Measurements from ENCODE around the gene PIGU.

PIGU gene

DNA sequence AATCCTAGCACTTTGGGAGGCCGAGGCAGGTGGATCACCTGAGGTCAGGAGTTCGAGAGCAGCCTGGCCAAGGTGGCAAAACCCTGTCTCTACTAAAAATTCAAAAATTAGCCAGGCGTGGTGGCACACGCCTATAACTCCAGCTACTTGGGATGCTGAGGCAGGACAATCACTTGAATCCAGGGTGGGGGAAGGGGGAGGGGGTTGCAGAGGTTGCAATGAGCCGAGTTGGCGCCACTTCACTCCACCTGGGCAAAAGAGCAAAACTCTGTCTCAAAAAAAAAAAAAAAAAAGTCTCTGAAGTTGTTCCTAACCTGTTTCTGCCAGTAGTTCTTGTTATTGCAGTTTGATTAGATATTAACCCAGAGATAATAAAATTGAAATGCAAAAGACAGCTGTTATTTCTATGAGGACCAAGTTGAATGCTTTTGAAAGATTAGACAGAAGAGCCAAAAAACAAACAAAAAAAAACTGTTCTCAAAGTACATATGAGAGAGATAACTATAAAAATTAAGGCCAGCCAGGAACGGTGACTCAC lies 22.6 kb downstream of the PIGU start:
- DNase-seq, result no peak

DNA sequence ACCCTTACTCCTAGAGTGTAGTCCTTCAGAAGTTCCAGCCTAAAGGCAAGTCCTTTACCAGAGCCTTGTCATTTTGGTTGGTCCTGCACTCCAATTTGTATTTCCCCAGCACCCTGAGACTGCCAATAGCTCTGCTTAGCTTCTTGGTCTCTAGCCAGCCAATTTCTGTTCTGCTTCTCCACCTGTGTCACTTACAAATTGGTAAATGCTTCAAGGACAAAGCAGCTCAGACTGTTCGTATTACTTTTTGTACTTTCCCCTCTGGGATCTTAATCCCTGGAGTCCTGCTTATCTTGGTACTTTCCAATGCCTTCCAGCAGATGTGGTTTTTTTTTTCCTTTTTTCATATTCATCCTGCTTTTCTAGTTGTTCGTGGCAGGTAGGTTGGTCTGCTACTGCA lies 25.7 kb downstream of the PIGU start:
- no peak for DNase-seq

DNA sequence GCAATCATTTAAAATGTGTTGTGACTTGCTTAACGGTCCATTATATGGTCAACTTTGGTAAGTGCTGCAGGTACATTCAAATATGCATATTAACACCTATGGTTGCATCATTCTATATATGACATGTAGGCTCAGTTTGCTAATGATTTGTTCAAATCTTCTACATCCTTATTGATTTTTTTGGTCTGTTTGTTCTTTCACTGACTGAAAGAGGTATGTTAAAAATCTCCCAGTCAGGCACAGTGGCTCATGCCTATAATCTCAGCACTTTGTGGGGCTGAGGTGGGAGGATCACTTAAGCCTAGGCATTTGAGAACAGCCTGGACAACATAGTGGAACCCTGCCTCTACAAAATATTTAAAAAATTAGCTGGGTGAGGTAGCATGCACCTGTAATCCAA lies 29.2 kb downstream of the PIGU start:
- DNase-seq, result no peak

DNA sequence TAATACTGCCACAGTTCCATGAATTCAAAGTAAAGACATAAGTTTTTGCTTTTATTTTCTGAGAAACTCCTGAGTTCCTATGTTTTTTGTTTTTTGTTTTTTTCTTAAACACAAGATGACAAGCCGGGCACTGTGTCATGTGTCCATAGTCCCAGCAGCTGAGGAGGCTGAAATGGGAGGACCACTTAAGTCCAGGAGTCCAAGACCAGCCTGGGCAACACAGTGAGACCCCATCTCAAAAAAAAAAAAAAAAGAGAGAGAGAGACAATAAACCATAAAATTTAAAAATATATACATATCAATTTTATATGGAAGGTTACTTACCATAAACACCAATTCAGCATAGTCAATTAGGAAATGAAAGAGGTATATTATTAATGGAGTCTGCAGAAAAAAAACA lies 31.9 kb downstream of the PIGU start:
- no peak for DNase-seq

DNA sequence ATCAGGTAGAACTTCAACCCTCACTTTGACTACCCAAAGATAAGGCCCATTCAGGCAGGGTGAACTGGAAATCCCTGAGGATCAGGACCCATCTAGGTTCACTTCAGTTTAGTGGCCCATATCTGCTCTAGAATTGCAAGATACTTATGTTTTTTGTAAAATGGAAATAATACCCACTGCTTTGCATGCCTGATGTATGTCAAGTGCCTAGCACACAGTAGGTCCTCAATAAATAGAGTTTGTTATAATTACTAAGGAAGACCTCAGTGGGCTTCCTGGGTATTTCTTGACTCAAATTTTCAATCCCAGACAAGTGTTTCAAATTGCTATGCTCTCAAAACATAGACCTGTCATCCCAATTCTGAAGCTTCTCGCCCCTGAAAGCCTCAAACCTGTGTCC lies 32.5 kb downstream of the PIGU start:
- no peak for DNase-seq

DNA sequence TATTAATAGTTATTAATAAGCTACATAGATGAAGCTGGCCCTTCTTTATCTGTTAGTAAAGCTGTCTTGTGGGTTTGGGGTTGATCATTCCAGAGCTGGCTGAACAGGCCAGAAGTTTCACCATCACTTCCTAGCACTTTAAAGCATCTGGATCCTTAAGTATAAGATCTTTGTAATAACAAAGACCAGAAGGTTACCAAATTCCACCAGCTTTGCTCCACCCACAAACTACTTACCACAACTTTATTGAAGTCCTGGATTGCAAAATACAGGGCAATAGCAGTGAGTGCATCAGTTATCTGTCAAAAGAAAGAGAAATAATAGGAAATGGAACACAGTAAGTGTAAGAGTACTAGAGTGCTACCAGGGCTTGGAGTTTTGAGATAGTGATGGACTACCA lies 33.0 kb downstream of the PIGU start:
- DNase-seq, result no peak

DNA sequence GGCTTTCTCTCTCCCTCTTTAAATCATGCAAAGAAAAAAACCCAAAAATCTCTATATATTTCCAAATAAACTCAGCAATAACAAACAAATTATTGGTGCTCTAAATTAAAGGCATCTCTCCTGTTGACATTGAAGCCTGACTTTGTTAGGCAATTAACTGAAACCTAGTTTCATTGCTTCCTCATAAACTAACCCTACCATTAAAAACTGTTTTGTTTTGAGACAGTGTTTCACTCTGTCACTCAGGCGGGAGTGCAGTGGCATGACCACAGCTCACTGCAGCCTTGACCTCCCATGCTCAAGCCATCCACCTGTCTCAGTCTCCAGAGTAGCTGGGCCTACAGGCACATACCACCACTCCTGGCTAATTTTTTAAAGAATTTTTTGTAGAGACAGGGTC lies 34.9 kb downstream of the PIGU start:
- no peak for DNase-seq

DNA sequence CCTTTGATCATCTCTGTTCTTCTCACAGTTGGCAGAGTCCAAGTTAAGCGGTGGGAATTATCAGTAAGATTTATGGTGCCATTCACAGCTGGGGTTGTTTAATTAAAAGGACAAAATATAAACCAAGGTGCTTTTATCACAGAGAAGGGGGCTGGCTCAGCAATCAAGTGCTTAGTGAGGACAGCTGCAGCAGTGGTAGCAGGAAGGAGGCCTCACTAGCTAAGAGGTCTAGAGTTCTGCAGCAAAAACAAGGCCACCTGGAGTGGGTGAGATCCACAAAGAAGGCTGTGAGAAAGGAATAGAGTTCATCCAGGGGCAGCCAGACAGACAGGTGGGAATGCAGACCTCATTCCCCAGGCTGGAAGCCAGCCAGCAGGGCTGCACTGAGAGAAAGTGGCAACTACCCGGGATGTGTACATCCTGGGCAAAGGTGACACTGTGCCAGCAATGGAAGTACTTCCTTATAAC lies 37.1 kb downstream of the PIGU start:
- DNase-seq, result no peak

DNA sequence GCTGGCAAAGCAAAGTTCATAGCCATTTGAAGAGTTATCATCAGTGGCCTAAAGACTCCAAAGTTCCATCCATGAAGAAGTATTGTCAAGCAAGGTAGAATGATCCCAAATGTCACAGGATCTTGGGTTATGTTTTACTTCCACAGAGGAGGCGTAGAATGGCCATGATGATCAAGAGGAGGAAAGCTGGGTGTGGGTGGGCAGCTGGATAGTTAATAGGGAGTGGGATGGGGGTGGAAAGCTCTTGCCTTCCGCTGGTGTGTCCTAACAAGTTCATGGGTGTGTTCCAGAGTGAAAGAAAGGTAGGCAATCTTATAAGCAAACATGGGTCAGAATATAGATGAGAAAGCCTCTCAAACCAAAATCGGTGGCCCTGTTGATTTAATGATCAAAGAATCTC lies 38.4 kb downstream of the PIGU start:
- DNase-seq, result no peak

DNA sequence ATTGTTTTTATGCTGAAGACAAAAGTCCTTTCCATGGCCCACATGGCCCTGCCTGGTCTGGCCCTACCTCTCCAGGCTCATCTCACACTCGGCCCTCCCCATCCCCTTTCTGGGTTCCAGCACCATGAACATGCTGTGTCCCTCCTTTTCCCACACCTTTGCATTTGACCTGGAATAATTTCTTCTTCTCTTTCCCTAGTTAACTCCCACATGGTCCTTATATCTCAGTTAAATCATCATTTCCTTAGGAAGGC lies 38.9 kb downstream of the PIGU start:
- DNase-seq, result no peak

DNA sequence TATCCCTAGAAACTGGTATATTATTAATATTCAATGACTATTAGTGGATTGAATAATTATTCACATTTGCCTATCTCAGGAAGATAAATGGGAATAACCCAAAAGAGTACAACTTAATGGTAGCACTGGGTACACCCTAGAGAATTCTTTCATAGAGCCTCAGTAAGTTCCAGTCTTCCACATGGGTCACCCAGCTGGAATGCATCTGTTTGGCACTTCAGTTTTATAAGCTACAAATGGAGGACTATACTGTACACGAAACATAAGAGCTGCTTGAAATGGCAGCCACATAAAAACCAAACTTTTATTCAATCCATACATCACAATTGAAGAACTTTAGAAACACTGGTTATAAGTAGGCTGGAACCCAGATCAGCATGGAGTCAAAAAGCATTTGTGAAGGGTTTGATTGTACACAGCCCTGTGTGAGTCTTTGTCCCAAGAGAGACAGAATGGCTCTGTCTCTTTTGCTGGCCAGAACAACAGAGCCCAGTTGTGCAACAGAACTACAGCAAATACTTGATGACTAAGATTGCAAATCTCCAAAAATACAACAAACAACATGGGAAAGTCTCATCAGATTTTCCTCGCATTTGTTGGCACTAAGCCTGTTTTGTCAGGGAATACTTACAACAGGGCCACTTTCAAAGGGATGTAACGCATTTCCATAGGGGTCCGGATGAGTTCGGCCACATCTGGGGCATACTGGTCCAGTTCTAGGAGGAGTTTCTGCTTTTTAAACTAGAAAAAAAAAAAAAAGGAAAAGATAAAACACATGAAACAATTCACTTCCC lies 39.5 kb downstream of the PIGU start:
- no peak for DNase-seq

DNA sequence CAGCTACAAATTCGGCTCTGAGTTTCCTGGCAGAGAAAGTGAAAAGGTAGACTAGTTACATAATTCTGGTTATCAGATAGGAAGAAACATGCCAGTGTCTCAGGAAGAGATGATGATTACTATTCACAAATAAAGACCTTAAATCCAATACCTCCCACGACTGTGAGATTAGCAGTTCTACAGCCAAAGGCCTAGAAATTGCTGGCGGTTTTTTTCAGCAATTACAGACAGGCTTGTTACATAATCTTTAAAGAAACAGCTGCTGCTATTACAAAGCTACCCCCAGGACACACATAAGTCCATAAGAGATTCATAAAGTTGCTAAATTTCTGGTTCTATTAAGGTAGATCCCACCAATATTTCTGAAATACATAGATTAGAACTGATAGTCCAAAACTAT lies 40.2 kb downstream of the PIGU start:
- DNase-seq, result no peak

DNA sequence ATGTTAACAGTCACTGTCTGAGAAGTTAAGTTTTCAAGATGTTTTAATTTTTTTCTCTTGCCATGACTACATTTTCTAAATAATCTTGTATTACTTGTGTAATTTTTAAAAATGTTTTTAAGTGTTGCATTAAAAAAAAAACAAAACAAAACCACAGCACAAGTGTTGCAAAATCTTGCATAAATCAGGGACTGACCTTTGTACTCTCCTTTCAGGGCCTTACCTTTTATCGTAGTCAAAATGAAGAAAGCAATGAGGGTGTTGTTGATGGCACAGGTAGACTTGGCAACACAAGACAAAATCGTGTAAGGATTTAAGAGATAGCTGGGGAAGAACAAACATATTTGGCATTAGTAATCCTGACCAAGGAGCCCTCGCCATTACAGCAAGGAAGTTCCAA lies 42.5 kb downstream of the PIGU start:
- no peak for DNase-seq

DNA sequence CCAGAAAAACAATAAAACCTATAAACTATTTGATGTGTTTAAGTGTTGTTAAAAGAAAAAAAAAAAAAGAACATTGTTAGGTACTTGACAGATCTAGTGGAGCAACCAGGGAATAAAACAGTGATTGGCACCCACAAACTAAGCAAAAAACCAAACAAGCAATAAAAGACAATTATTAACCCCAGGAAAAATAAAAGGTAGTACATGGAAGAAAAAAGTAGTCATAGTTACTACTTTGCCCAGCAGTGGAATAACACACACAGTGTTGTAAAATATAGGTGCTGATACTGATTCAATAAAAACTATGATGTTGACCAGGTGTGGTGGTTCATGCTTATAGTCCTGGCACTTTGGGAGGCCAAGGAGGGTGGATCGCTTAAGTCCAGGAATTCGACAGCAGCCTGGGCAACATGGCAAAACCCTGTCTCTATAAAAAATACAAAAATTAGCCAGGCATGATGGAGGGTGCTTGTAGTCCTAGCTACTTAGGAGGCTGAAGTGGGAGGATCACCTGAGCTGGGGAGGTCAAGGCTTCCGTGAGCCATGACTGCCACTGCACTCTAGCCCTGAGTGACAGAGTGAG lies 43.9 kb downstream of the PIGU start:
- DNase-seq, result no peak

DNA sequence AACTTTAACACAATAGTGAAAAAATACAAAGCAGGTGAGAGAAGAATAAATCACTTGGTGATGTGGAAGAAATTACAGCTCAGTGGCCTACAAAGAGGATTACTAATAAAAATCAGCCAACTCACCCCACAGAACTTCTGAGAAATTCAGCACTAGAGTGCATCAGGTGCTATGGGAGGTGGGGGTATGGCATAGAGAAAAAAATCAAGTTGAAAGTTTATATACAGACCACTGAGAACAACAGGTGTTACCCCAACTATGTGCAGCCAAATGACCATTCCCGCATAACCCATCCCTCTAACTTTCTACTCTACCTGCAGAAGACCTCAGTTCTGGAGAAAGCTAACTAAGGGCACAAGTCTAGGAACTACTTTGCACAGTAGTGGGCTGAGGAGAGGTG lies 47.0 kb downstream of the PIGU start:
- DNase-seq, result no peak

DNA sequence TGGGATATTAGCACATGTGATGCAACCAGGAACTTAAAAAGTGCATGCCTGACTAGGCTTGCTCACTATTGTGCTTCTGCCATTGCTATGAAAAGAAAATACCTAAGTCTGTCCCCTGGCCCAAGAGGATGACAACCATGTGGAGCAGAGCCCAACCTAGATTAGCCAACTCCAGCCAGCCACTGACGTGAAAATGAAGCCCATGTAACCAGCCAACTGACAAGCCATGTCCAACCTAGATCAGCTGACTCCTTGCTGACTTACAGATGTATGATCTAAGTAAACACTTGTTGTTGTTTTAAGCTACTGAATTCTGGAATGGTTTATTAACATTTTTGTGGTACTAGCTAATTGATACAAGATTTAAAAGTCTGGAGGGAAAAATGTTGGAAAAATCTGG lies 47.5 kb downstream of the PIGU start:
- no peak for DNase-seq

DNA sequence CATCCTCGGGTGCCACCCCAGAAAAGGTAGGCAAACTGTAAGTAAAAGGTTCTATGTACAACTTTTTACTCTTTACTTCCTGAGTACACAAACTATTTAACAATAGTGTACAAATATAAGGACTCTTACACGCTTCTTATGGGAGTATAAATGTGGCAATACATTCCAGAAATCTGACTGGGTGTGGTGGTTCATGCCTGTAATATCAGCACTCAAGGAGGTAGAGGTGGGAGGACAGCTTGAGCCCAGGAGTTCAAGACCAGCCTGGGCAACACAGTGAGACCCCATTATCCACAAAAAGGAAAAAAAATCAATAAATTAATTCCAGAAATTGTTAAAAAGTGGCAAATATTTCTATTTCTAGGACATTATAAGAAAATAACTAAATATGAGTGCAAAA lies 48.9 kb downstream of the PIGU start:
- DNase-seq, result no peak

DNA sequence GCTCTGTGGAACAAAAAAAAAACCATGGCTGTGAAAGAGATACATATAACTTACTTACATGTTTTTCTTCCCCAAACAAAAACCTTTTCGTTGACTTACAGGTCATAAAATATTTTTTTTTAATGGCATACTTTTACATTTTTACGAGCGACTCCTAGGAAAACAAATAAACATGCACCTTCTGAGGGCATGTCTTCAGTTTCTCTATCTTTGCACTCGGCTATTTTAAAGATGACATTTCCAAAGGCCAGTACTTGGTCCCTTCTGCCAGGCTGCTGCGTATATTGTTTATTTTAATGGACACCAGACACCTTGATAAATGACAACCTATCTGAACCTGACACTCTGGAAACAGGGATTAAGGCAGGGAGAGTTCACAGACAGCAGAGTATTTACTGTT lies 49.4 kb downstream of the PIGU start:
- no peak for DNase-seq

DNA sequence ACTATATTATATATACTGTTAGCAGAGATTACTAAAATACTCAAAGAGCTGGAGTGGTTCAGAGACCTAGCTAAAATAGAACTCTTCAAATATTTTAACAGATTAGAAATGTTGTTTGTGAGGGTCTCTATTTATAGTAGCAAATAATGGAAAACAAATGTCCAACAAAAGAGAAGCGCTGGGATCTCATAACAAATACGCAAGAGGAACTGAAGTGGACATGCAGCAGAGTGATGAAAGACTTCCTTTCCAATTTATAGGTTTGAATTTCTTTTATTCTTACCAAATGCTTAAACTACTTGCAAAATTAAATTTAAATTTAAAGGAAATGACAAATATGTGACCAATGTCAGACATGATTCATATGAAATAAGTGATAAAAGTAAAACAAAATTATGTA lies 49.9 kb downstream of the PIGU start:
- no peak for DNase-seq

DNA sequence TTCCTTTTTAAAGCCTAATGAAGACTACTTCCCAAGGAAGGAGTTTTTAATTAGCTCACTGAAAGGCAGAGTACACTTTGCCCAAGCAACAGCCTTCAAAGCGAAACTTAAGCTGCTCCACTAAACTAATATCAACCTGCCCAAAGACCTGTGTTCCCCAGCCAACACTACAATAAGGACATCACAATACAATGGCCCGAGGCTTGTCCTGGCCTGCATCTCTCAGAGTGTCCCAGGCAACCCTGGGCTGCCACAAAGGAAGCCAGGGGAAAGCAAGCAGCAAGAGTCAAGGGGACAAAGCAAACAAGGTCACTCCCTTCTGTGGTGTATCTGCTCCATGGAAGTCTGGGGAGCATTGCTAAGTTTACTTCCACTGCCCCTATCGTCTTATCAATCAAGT lies 52.3 kb downstream of the PIGU start:
- no peak for DNase-seq

DNA sequence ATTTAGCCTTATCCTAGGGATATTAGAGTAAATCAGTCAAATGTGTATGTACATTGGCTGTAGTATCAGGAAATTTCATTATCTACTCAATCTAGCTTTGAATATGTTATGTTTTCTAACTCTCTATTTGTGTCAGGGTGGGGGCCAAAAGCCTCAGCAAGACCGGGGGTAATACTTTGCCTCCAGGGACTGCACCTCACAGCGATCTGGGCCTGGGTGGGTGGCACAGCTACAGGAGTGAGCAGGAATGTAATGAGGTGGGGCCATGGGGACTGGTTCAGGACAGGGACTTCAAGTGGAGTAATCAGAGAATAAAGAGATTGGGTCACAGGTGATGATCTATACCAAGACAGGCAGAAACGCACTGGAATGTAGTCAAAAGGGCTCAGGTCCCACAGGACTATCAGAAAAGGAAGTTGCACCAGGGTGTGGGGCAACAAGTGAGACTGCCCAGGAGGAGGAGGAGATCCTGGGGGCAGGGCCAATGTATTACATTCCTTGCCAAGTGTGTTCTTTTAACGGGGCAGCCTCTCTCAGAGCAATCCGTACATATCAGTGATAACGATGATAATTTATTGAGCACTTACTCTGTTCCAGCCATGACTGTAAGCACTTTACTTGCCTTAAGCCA lies 54.0 kb downstream of the PIGU start:
- DNase-seq, result no peak

DNA sequence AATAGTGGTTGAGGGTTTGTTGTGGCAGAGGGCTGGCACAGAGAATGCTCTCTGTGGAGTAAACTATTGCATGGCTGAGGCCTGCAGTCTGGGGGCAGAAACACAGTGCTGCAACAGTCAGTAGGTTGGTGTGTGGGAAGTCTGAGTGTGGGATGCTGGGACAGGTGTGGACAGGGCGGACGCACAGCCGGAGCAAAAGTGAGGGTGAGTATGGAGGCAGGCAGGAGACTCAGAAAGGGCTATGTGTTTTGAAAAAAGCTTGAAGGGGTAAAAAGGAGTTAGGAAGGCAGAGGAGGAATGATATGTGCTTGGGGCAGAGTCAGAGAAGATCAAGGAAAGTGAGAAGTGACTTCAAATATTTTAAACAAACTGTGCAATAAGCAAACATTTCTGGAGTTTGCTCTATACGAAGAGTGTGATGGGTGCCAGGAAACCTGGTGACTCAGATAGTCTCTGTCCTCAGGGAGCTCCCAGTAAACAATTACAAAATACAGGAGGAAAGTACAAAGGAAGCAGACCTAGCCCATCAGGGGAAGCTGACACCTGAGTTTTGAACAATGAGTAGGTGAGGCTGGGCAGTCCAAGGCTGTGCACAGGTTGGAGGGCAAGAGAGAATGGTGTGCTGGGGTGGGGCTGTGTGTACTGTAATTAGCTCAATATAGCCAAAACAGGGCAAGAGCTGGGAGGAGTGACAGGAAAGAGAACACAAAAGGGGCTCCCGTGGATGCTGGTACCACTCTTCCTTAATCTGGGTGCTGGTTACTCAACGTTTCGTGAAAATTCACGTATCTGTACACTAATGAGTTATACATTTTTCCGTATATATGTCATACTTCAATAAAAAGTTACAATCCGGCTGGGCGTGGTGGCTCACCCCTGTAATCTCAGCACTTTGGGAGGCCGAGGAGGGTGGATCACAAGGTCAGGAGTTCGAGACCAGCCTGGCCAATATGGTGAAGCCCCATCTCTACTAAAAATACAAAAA lies 55.2 kb downstream of the PIGU start:
- no peak for DNase-seq

DNA sequence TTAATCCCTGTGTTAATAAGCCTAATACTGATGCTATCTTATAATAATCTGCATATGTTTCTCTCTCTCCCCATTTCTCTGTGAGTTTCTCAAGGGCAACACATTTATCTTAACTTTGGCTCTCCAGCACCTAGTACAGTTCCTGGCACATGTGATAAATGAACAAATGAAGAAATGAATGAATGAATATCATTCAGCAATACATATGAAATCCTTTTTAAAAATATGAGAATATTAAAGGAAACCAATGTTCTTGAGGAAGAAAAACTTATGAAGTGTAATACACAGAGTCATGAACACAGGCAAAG lies 55.9 kb downstream of the PIGU start:
- no peak for DNase-seq

Measured in T-helper 2 cell (primary cell).